Aorta (tissue), 5 donors: Measurements from ENCODE around the gene TNRC6C. TPM values are rescaled to one million over a fixed set of nuclear protein-coding genes. Genes with fewer than 3 reads are reported as not detected.
A peak's percentile ranks its signal among the peaks of the same experiment; 100 is the strongest.

Experiments
- ATAC-seq: fragments of 200-7000 bp; cut with Tn5 transposase; one replicate; pipeline ENCODE4 v1.9.1; 2022; ENCODE audit warnings: moderate library complexity; ENCODE audit not compliant: low FRiP score
- DNase-seq, 2 donors: peaks; one replicate each; pipeline ENCODE4 v3.0.0-alpha.2; 2020
- H3K27ac ChIP-seq, 2 donors: one replicate each; pipeline ENCODE4 v1.5.1; 2013; ENCODE audit warnings: low read length in 2 of 2, mild to moderate bottlenecking in 2 of 2, moderate library complexity in 2 of 2, control low read depth in 1 of 2, inconsistent platforms in 1 of 2, low read depth in 1 of 2
- H3K27me3 ChIP-seq, 2 donors: one replicate each; pipeline ENCODE4 v1.6.1; 2013; ENCODE audit warnings: control low read depth in 1 of 2, low read length in 1 of 2, mild to moderate bottlenecking in 1 of 2, moderate library complexity in 1 of 2; ENCODE audit not compliant: insufficient read depth in 2 of 2, control insufficient read depth in 1 of 2
- H3K36me3 ChIP-seq, 2 donors: one replicate each; pipeline ENCODE4 v1.6.1; 2013; ENCODE audit warnings: control low read depth in 1 of 2, low read length in 1 of 2, mild to moderate bottlenecking in 1 of 2; ENCODE audit not compliant: insufficient read depth in 2 of 2, control insufficient read depth in 1 of 2
- H3K4me1 ChIP-seq, 2 donors: one replicate each; pipeline ENCODE4 v1.6.1; 2013; ENCODE audit warnings: low read length in 2 of 2, control low read depth in 1 of 2, mild to moderate bottlenecking in 1 of 2, moderate library complexity in 1 of 2; ENCODE audit not compliant: insufficient read depth in 2 of 2, control insufficient read depth in 1 of 2
- H3K4me3 ChIP-seq, 2 donors: one replicate each; pipeline ENCODE4 v1.5.1; 2013; ENCODE audit warnings: low read length in 2 of 2, control low read depth in 1 of 2, mild to moderate bottlenecking in 1 of 2
- H3K9me3 ChIP-seq: one replicate; pipeline ENCODE4 v1.6.1; 2013; ENCODE audit warnings: mild to moderate bottlenecking, low read length; ENCODE audit not compliant: control insufficient read depth
- WGBS, 2 donors: extraction: QIAGEN DNeasy Blood & Tissue Kit; methylation state at CpG; one replicate each; pipeline ENCODE4 v1.1.7; 2013; 5-methylcytosine and 5-hydroxymethylcytosine counted together
- intact Hi-C, 2 donors: fragments of 100-400 bp; cut with DNase I; formaldehyde crosslinking; loops; one replicate each; pipeline versions ENCODE4 v1.14.2 to v1.15.0; 2022
- polyA plus RNA-seq, 2 donors: library from polyadenylated mRNA; stranded (reverse); fragments of 200-250 nt; gene quantifications; one replicate each; pipeline ENCODE4 v1.2.3, GENCODE V29; 2013
- total RNA-seq, 2 donors: library from RNA; stranded (reverse); fragmentation: NEBNext Ultra II Directional; extraction: Animal tissue kit (Norgen Biotek cat#: 25700); gene quantifications; one replicate each; pipeline ENCODE4 v1.2.1, GENCODE V29; 2021
- donor health status: healthy with polysubstance abuse.
- donor health status: Bipolar disorder and iron deficiency.
- donor health status: DM: no; HTN: no; CAD: no.
- donor health status: DM: no; HTN: no; CAD: no.
- donor health status: DM: yes; HTN: yes; CAD: no.

Gene TNRC6C
- total and polyA plus RNA-seq, 4 donors: 3.3 to 62.2 (median 28.6) TPM

DNA sequence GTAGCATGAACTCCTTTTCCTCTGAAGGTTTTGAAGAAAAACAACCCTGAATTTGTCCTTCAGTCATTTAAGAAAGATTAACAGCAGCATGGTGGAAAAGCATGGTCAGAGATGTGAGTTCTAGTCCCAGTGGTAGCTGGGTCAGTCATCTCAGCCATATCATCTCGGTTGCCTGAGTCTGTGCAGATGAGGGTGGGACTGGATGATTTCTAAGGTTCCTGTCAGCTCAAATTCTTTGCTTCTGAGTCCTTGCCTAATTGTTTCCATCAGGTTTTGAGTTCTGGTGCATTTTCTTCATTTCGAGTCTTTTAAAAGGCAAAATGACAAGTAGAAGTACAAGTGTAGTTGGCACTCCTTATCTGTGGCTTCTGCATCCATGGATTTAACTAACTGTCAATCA is 63.9 kb downstream of the TNRC6C start:
- WGBS, 2 donors: 75 to 77% methylated on average over 2 of the region's 2 CpGs
- intact Hi-C loops: loop anchor here in 1 of 2 donors (5.0 kb wide), 1 partner anchor 35 kb away; no protein-coding TSS in a partner anchor
- Histone ChIP-seq H3K27me3 (no peaks in the 10 kb centered on the region), H3K36me3 (peaks cover 0 to under 1% of the 10 kb centered on the region in 2 donors), H3K9me3 (no peaks in the 10 kb centered on the region), H3K4me3 (no peak overlapping the region), H3K27ac (no peak overlapping the region), H3K4me1 (no peaks in the 10 kb centered on the region)
- no peak for ATAC-seq
- no peak for DNase-seq

DNA sequence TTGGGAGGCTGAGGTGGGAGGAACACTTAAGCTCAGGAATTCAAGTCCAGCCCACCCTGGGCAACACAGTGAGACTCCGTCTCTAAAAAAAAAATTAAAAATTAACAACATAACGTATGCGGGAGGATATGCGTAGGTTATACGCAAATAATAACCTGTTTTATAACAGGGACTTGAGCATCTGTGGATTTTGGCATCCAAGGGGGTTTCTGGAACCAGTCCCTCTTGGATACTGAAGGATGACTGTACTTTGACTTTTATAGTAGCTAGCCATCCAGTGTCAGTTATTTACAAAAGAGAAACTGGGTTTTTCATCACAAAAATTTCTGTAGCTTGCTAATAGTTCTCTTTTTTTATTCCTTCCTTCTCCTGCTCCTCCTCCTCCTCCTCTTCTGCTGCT is 64.5 kb downstream of the TNRC6C start:
- H3K4me1 ChIP-seq: no peaks in the 10 kb centered on the region
- intact Hi-C loops: loop anchor here in 1 of 2 donors (5.0 kb wide), 1 partner anchor 34 kb away; no protein-coding TSS in a partner anchor
- no peak overlapping the region for H3K4me3 ChIP-seq
- DNase-seq (no peak), ATAC-seq (no peak)
- 58 to 64% methylated on average over 5 of the region's 5 CpGs for WGBS, 2 donors
- H3K36me3 ChIP-seq: no peaks in the 10 kb centered on the region
- H3K27me3 ChIP-seq: no peaks in the 10 kb centered on the region
- H3K27ac ChIP-seq: no peak overlapping the region
- H3K9me3 ChIP-seq: no peaks in the 10 kb centered on the region

- intact Hi-C loops: no loop called here
- DNase-seq (no peak), ATAC-seq (no peak)
- H3K4me1 ChIP-seq: no peaks in the 10 kb centered on the region
- no peaks in the 10 kb centered on the region for H3K36me3 ChIP-seq
- no peaks in the 10 kb centered on the region for H3K27me3 ChIP-seq
- no peak overlapping the region for H3K4me3 ChIP-seq
- H3K27ac ChIP-seq: no peak overlapping the region
- 92 to 94% methylated on average over 2 of the region's 2 CpGs for WGBS, 2 donors
- no peaks in the 10 kb centered on the region for H3K9me3 ChIP-seq
These were observed 67.9 kb downstream of the TNRC6C start for GRCh38 chr17:78026381-78026780.

DNA sequence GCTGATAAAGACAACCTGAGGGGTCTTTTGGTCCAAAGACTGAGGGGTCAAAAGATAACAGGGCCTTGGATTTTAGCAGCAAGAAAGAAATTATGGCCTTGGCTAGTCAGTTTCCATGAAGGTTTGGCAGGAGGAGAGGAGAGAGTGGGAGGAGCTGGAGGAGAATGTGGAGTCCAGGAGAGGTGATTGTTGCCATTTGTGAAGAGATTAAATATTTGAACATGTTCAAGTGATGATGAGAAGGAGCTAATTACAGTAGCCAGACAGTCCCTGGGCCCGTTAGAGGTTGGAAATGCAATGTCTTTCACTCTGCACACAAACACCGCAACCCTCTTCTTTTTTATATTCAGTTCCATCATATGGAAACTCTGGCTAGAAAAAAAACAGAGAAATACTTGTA is 68.6 kb downstream of the TNRC6C start:
- Histone ChIP-seq H3K27me3 (no peaks in the 10 kb centered on the region), H3K36me3 (no peaks in the 10 kb centered on the region), H3K4me3 (no peak overlapping the region), H3K4me1 (peaks cover 0 to 2% of the 10 kb centered on the region in 2 donors), H3K27ac (no peak overlapping the region), H3K9me3 (no peaks in the 10 kb centered on the region)
- 95 to 96% methylated on average over 2 of the region's 2 CpGs for WGBS, 2 donors
- DNase-seq (no peak), ATAC-seq (no peak)
- intact Hi-C loops: no loop called here

GRCh38 chr17:78029697-78030096 is 71.2 kb downstream of the TNRC6C start:
- Histone ChIP-seq H3K9me3 (no peaks in the 10 kb centered on the region), H3K4me3 (no peak overlapping the region), H3K36me3 (no peaks in the 10 kb centered on the region), H3K27ac (no peak overlapping the region), H3K27me3 (no peaks in the 10 kb centered on the region), H3K4me1 (peaks cover 0 to 3% of the 10 kb centered on the region in 2 donors)
- intact Hi-C loops: no loop called here
- WGBS, 2 donors: 48 to 52% methylated on average over 1 of the region's 1 CpG
- DNase-seq: no peak
- ATAC-seq: no peak

GRCh38 chr17:78031435-78031834 is 72.9 kb downstream of the TNRC6C start:
- ATAC-seq (no peak), DNase-seq (no peak)
- Histone ChIP-seq H3K9me3 (no peaks in the 10 kb centered on the region), H3K4me3 (no peak overlapping the region), H3K27me3 (no peaks in the 10 kb centered on the region), H3K36me3 (no peaks in the 10 kb centered on the region), H3K4me1 (peaks cover 2 to 3% of the 10 kb centered on the region in 2 donors), H3K27ac (peak overlapping the region in 1 of 2 donors; percentile 42)
- intact Hi-C loops: no loop called here
- 90 to 91% methylated on average over 8 of the region's 8 CpGs for WGBS, 2 donors

GRCh38 chr17:78032166-78032565 is 73.7 kb downstream of the TNRC6C start:
- Histone ChIP-seq H3K9me3 (no peaks in the 10 kb centered on the region), H3K27me3 (no peaks in the 10 kb centered on the region), H3K4me1 (peaks cover 2 to 3% of the 10 kb centered on the region in 2 donors), H3K4me3 (no peak overlapping the region), H3K27ac (peak overlapping the region in 1 of 2 donors; percentile 28), H3K36me3 (no peaks in the 10 kb centered on the region)
- ATAC-seq: no peak
- intact Hi-C loops: no loop called here
- WGBS, 2 donors: 7% methylated on average over 1 of the region's 1 CpG
- no peak for DNase-seq

DNA sequence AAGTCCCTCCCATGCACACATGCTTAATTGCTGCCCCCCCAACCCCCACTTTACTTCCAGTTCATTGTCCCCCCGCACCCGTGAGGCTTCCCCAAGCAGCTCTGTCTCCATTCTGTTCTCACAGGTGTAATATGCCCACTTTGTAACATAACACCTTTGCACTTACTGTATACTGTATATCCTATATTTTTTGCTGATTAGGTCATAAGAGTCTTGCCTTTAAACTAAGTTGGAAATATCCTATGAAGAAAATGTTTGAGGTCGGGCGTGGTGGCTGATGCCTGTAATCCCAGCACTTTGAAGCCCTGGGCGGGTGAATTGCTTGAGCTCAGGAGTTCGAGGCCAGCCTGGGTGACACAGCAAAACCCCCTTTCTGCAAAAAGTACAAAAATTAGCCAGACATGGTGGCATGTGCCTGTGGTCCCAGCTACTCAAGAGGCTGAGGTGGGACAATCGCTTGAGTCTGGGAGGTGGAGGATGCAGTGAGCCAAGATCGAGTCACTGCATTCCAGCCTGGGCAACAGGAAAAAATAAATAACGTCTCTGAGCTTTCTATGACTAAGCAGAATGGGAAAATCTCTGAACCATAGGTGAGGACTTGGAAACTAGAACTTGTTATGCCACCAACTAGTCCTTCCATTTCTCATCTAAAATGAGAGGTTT is 76.1 kb downstream of the TNRC6C start:
- Histone ChIP-seq H3K4me3 (no peak overlapping the region), H3K9me3 (no peaks in the 10 kb centered on the region), H3K36me3 (no peaks in the 10 kb centered on the region), H3K27ac (peak overlapping the region in 1 of 2 donors; percentile 39), H3K27me3 (no peaks in the 10 kb centered on the region), H3K4me1 (peaks cover 2 to 3% of the 10 kb centered on the region in 2 donors)
- 70 to 71% methylated on average over 9 of the region's 9 CpGs for WGBS, 2 donors
- ATAC-seq (no peak), DNase-seq (no peak)
- intact Hi-C loops: no loop called here

GRCh38 chr17:78037280-78037679 is 78.8 kb downstream of the TNRC6C start:
- H3K4me3 ChIP-seq: no peak overlapping the region
- H3K27me3 ChIP-seq: no peaks in the 10 kb centered on the region
- 91 to 92% methylated on average over 7 of the region's 7 CpGs for WGBS, 2 donors
- H3K4me1 ChIP-seq: peaks cover 0 to 2% of the 10 kb centered on the region in 2 donors
- DNase-seq (no peak), ATAC-seq (no peak)
- no peaks in the 10 kb centered on the region for H3K36me3 ChIP-seq
- H3K27ac ChIP-seq: no peak overlapping the region
- no peaks in the 10 kb centered on the region for H3K9me3 ChIP-seq
- intact Hi-C loops: no loop called here
